Memory B cell (primary cell): Measurements from ENCODE around the gene DCAF6.

Experiments
- ATAC-seq: fragments of 150-1000 bp; cut with Tn5 transposase; 2 replicates; pipeline ENCODE4 v1.10.0; 2021; ENCODE audit warnings: low read depth, mild to moderate bottlenecking, moderate library complexity
- DNase-seq, 2 donors: peaks; one replicate each; pipeline ENCODE4 v3.0.0; 2022; ENCODE audit warnings: low spot score in 2 of 2
- H3K27ac Mint-ChIP-seq: one replicate; pipeline ENCODE4 v1.8.0; 2022; ENCODE audit warnings: mild to moderate bottlenecking, moderate library complexity, mixed read lengths
- H3K27me3 Mint-ChIP-seq: one replicate; pipeline ENCODE4 v1.8.0; 2022; ENCODE audit warnings: mixed read lengths
- H3K36me3 Mint-ChIP-seq: one replicate; pipeline ENCODE4 v1.8.0; 2022; ENCODE audit warnings: mild to moderate bottlenecking, mixed read lengths
- H3K4me1 Mint-ChIP-seq: one replicate; pipeline ENCODE4 v1.8.0; 2022; ENCODE audit warnings: mixed read lengths
- H3K4me3 Mint-ChIP-seq: one replicate; pipeline ENCODE4 v1.8.0; 2022; ENCODE audit warnings: mild to moderate bottlenecking, moderate library complexity, mixed read lengths
- H3K9me3 Mint-ChIP-seq: one replicate; pipeline ENCODE4 v1.8.0; 2022; ENCODE audit warnings: mixed read lengths

DCAF6 gene

DNA sequence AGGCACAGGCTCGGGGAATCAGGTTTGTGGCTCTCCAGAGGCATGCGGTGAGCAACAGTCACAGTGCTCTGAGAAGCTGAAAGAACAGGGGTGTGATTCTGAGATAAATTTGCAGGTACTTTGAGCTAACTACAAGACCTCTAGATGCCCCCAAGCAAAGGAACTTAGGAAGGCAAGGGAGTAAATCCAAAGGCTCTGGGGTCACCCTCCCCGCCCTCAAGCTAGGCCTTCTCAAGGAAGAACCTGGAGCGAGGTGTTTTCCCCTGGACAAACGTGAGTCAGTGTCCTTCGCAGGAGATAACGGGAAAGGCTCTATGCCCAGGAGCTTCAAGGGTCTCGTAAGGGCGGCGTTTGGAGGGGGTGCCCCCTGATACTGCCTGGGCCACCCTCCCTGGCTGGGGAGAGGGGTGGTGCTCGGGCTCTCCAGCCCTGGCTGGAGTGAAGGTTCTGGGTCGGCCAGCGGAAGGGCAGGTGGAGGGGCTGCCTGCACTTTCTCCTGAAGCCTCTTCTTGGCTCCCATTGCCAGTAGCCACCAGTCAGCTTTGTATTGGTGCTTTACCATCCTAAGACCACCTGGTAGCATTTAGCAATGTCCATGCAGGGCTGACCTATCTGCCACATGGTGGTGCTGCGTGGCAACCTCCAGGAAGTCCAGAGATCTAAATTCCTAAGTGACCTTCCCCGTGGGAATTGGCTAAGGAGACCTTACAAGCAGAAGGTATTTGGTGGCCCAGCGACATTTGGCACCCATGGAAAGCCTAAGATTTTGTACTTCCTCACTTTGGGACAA is 156.3 kb downstream of the DCAF6 start:
- H3K27me3 Mint-ChIP-seq, result no peaks in the 10 kb centered on the region
- no peak overlapping the region for H3K4me3 Mint-ChIP-seq
- H3K4me1 Mint-ChIP-seq, result no peaks in the 10 kb centered on the region
- H3K27ac Mint-ChIP-seq, result no peak overlapping the region
- no peak for DNase-seq
- H3K9me3 Mint-ChIP-seq, result no peaks in the 10 kb centered on the region
- no peak for ATAC-seq
- H3K36me3 Mint-ChIP-seq, result no peaks in the 10 kb centered on the region

- no peak overlapping the region for H3K27ac Mint-ChIP-seq
- H3K9me3 Mint-ChIP-seq, result no peaks in the 10 kb centered on the region
- H3K27me3 Mint-ChIP-seq, result no peaks in the 10 kb centered on the region
- no peak overlapping the region for H3K4me3 Mint-ChIP-seq
- H3K4me1 Mint-ChIP-seq, result no peaks in the 10 kb centered on the region
- no peak for DNase-seq
- H3K36me3 Mint-ChIP-seq, result no peaks in the 10 kb centered on the region
- no peak for ATAC-seq
These were observed 157.1 kb downstream of the DCAF6 start for GRCh38 chr1:168093616-168094015.

DNA sequence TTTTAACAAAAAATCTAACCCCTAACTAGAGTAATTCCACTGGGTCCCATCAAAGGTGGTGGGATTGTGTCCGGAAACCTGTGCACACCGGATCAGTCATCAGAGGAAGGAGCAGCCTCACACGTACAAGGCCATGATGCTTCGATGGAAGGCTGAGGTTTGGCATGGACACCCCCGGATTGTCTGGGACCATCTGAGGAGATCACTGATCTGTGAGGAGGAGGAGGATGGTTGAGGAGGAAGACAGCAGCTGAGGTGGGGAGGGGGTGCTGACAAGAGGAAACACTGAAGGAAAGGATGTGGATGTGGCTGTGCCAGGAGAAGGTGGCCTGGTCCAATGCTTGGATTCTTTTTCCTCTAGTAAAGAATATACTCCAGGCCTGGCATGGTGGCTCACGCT is 159.0 kb downstream of the DCAF6 start:
- Mint-ChIP-seq H3K4me1 (no peaks in the 10 kb centered on the region), H3K9me3 (no peaks in the 10 kb centered on the region), H3K27me3 (no peaks in the 10 kb centered on the region), H3K36me3 (no peaks in the 10 kb centered on the region), H3K4me3 (no peak overlapping the region), H3K27ac (no peak overlapping the region)
- no peak for ATAC-seq
- no peak for DNase-seq

- Mint-ChIP-seq H3K27ac (no peak overlapping the region), H3K4me1 (no peaks in the 10 kb centered on the region), H3K4me3 (no peak overlapping the region), H3K27me3 (no peaks in the 10 kb centered on the region), H3K9me3 (no peaks in the 10 kb centered on the region), H3K36me3 (no peaks in the 10 kb centered on the region)
- DNase-seq (no peak), ATAC-seq (no peak)
These were observed 160.0 kb downstream of the DCAF6 start for GRCh38 chr1:168096296-168097165.

DNA sequence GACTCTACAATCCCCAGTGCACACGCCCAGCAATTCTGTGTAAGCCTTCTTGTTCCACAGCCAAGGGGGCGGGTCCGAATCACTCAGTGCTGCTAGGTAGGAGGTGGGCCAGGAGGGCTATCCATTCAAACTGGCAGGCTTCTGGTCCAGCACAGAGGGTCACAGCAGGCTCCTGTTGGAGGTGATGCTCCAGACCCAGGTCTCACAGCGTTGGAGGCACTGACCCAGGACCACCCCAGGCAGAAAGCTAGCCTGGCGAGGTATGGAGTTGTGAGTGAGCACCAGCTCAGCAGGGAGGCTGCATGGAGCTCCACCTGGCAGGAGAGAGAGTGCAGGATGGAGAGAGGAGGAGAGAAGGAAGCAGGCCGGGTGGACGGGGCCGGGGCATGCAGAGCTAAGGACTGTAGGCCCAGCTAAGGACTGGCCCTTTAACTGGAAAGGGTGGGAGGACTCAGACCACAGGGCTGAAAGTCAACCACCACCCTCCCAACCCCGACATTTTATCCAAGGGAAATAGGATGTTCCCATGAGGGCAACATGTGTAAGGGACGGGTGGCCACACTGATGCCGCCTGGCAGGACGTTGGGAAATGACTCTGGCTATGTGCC is 161.5 kb downstream of the DCAF6 start:
- Mint-ChIP-seq H3K36me3 (no peaks in the 10 kb centered on the region), H3K27ac (no peak overlapping the region), H3K4me3 (no peak overlapping the region), H3K9me3 (no peaks in the 10 kb centered on the region), H3K27me3 (no peaks in the 10 kb centered on the region), H3K4me1 (no peaks in the 10 kb centered on the region)
- no peak for DNase-seq
- ATAC-seq, result no peak

DNA sequence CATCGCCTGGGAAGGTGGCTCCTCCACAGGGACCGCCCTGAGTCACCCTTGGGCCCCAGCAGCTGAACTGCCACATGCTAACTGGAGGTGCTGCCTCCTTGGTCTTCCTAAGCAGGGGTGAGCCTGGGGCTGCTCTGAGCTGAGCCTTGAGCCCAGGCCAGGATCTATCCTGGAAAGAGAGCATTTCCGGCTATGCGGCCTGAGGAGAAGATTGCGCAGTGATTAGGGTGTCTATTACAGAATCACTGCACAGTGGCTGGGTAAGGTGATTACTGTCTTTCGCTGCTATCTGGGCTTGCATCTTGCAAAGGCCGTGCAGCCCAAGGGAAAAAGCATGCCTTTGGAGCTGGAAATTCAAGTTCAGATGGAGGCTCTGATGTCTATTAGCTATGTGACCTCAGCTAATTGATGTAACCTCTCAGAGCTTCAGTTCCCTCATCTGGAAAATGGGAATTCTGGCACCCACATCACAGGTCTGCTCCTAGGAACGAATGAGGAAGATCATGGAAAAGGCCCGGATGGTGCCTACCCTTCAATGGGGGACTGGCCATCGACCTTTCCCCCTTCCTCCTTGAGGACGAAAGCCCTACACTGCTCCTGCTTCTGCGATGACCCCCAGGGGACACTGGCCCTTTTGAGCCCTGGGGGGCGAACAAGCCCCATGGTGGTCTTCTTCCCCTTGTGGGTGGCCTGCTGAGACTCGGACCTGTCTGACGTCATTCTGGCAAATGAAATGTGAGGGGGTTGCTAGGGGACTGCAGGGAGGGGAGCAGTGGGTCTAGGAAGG is 162.2 kb downstream of the DCAF6 start:
- no peak for ATAC-seq
- DNase-seq, result no peak
- Mint-ChIP-seq H3K27me3 (peaks cover 1% of the 10 kb centered on the region), H3K27ac (no peak overlapping the region), H3K9me3 (no peaks in the 10 kb centered on the region), H3K36me3 (no peaks in the 10 kb centered on the region), H3K4me1 (no peaks in the 10 kb centered on the region), H3K4me3 (no peak overlapping the region)

DNA sequence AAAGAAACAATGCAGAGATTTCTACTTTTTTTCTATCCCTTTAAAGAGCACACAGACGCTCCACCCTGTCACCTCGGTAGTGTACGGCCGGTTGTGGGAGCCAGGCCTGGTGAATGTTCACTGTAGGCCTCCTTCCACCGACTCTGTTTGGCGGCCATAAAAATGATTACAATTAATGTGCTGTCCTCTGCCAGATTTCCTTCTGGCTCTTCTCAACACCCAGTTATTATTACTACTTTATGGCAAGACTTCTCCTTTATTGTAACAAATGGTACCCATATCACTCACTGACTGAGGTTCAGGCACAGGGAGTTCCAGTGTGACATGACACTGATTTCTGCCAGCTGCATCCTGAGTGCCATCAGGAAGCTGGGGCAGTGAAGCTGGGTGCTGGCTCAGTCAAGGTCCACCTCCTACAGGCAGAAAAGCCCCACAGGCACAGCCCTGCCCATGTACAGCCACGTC is 162.9 kb downstream of the DCAF6 start:
- Mint-ChIP-seq H3K27me3 (peaks cover 2% of the 10 kb centered on the region), H3K27ac (no peak overlapping the region), H3K36me3 (no peaks in the 10 kb centered on the region), H3K9me3 (no peaks in the 10 kb centered on the region), H3K4me3 (no peak overlapping the region), H3K4me1 (no peaks in the 10 kb centered on the region)
- DNase-seq (no peak), ATAC-seq (no peak)

GRCh38 chr1:168100315-168101002 is 164.0 kb downstream of the DCAF6 start:
- Mint-ChIP-seq H3K27ac (no peak overlapping the region), H3K27me3 (peaks cover 3% of the 10 kb centered on the region), H3K9me3 (no peaks in the 10 kb centered on the region), H3K4me3 (no peak overlapping the region), H3K4me1 (no peaks in the 10 kb centered on the region), H3K36me3 (no peaks in the 10 kb centered on the region)
- DNase-seq (no peak), ATAC-seq (no peak)

DNA sequence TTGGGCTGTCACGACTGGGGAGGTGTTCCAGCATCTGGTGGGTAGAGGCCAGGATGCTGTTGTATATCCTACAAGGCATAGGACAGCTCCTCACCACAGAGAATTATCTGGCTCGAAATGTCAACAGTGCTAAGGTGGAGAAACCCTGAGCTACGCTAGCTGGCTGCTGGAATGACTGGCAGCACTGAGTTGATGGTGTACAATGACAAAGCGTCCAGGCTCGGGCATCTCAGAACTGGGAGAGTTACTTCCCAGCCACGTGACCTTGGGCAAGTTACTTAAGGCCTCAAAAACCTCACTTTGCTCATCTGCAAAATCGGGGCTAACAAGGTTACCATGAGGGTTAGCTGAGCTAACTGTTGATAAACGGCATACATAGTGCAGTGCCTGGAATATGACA is 164.9 kb downstream of the DCAF6 start:
- H3K9me3 Mint-ChIP-seq, result no peaks in the 10 kb centered on the region
- no peak for DNase-seq
- no peaks in the 10 kb centered on the region for H3K4me1 Mint-ChIP-seq
- no peak for ATAC-seq
- H3K27ac Mint-ChIP-seq, result no peak overlapping the region
- H3K27me3 Mint-ChIP-seq, result peaks cover 8% of the 10 kb centered on the region
- H3K36me3 Mint-ChIP-seq, result no peaks in the 10 kb centered on the region
- H3K4me3 Mint-ChIP-seq, result no peak overlapping the region

GRCh38 chr1:168102487-168102886 is 166.0 kb downstream of the DCAF6 start:
- no peak for ATAC-seq
- H3K4me3 Mint-ChIP-seq, result no peak overlapping the region
- no peaks in the 10 kb centered on the region for H3K9me3 Mint-ChIP-seq
- no peaks in the 10 kb centered on the region for H3K4me1 Mint-ChIP-seq
- H3K27ac Mint-ChIP-seq, result no peak overlapping the region
- peaks cover 8% of the 10 kb centered on the region for H3K27me3 Mint-ChIP-seq
- H3K36me3 Mint-ChIP-seq, result no peaks in the 10 kb centered on the region
- no peak for DNase-seq

DNA sequence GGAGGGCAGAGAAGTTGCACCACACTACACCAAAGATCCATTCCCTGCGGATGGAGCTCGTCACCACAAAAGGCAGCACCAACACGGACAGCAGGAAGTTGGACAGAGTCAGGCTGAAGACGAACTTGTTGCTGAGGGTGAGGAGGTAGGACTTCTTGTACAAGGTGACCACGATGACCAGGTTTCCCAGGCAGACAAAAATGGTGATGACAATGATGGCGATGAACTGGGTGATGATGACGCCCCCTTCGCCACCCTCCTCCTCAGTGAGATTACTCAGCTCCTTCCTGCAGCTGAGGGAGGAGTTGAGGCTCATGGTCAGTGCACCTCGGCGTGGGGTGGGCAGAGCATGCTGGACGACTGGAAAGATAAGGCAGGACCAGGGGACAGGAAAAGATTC is 168.1 kb downstream of the DCAF6 start:
- Mint-ChIP-seq H3K9me3 (no peaks in the 10 kb centered on the region), H3K4me1 (no peaks in the 10 kb centered on the region), H3K27ac (no peak overlapping the region), H3K27me3 (peaks cover 8% of the 10 kb centered on the region), H3K4me3 (no peak overlapping the region), H3K36me3 (no peaks in the 10 kb centered on the region)
- no peak for ATAC-seq
- DNase-seq, result no peak

DNA sequence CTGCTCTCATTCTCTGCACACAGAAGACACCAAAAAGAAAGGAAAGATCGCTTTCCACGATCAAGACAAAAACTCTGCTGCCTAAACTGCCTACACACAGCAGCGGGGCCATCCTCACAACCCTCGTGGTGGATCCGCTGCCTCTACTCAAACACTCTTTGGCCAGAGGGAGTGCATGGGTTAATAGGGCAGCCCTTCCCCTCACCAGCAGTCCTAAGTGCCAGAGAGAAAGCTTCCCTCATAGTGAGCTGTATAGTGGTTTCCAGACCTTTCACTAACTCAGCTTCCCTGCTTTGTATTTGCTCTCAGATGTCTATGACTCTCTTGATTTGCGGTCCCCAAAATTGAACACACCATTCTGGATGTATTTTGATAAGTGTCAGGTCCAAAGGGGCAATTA is 169.4 kb downstream of the DCAF6 start:
- H3K27me3 Mint-ChIP-seq, result peaks cover 8% of the 10 kb centered on the region
- H3K4me3 Mint-ChIP-seq, result no peak overlapping the region

GRCh38 chr1:168106274-168106673 is 169.8 kb downstream of the DCAF6 start:
- H3K27ac Mint-ChIP-seq, result no peak overlapping the region
- no peak for ATAC-seq
- H3K27me3 Mint-ChIP-seq, result peaks cover 8% of the 10 kb centered on the region
- DNase-seq, result no peak
- no peaks in the 10 kb centered on the region for H3K4me1 Mint-ChIP-seq
- no peaks in the 10 kb centered on the region for H3K36me3 Mint-ChIP-seq
- H3K4me3 Mint-ChIP-seq, result no peak overlapping the region
- no peaks in the 10 kb centered on the region for H3K9me3 Mint-ChIP-seq

More for the DNA sequence above, 169.4 kb downstream of the DCAF6 start:
- H3K27ac Mint-ChIP-seq, result no peak overlapping the region
- ATAC-seq (no peak), DNase-seq (no peak)
- no peaks in the 10 kb centered on the region for H3K4me1 Mint-ChIP-seq
- no peaks in the 10 kb centered on the region for H3K9me3 Mint-ChIP-seq
- H3K36me3 Mint-ChIP-seq, result no peaks in the 10 kb centered on the region
